ENCODE data around the gene RMC1. TPM values are rescaled to one million over a fixed set of nuclear protein-coding genes. Genes with fewer than 3 reads are reported as not detected.
"Not testable (repeated sequence)": the region's sequence is repeated elsewhere in the genome, so short reads cannot be mapped to it uniquely, and the experiment has no call there.

RMC1 gene
- total RNA-seq, 1 experiment from 2014 or later, result 38.4 TPM

GRCh38 chr18:23504720-23505119, 1.4 kb downstream of the RMC1 start (continued):
- TF ChIP-seq ZBTB33 (IDR thresholded peaks at IDR 0.05; ENCODE audit: extremely low read depth, insufficient replicate concordance, low read length) (no peak), CEBPB (IDR thresholded peaks at IDR 0.05; ENCODE audit: low read depth) (no peak), EZH2 (IDR thresholded peaks at IDR 0.05) (no peak)

- peaks cover 35% of the 10 kb centered on the region for H3K79me2 ChIP-seq (ENCODE audit: insufficient read depth, low read length)
- RAD21 ChIA-PET (ENCODE audit: low non-redundant PET in 1 of 2, low total read pairs in 2 of 2, uncharacterized antibody in 2 of 2, unreplicated experiment in 2 of 2), result no interaction called here
- TF ChIP-seq YY1 (IDR thresholded peaks at IDR 0.05; ENCODE audit: extremely low read depth, insufficient replicate concordance, low read depth, low read length) (no peak), CTCF (IDR thresholded peaks at IDR 0.05 in 2 of 3, conservative IDR thresholded peaks at IDR 0.05 in 1 of 3; ENCODE audit: borderline replicate concordance in 1 of 3, insufficient read depth in 1 of 3, low read depth in 2 of 3, low read length in 2 of 3) (no peak), REST (IDR thresholded peaks at IDR 0.05; ENCODE audit: low read depth) (no peak), CBX3 (IDR thresholded peaks at IDR 0.05; ENCODE audit: low read depth) (no peak), EGR1 (IDR thresholded peaks at IDR 0.05; ENCODE audit: low read depth) (no peak)
- H4K20me1 ChIP-seq (ENCODE audit: insufficient read depth), result no peaks in the 10 kb centered on the region
- no peaks in the 10 kb centered on the region for H3K27me3 ChIP-seq (ENCODE audit: insufficient read depth, low read length)
- no peak for DNase-seq (ENCODE audit: low read depth, low spot score)
- ATAC-seq, result no peak
- H3K36me3 ChIP-seq (ENCODE audit: control insufficient read depth in 1 of 2, insufficient read depth in 2 of 2, low read length in 2 of 2), result peaks cover 5 to 7% of the 10 kb centered on the region in 2 experiments; a peak in 3 of 4 replicates
- no peaks in the 10 kb centered on the region for H3K9me2 ChIP-seq (ENCODE audit: insufficient read depth)
- H3K27ac ChIP-seq (ENCODE audit: low read depth, low read length), result no peak overlapping the region
- CTCF ChIA-PET, result no interaction called here
- H3K4me3 ChIP-seq (replicated peaks in 1 of 2; ENCODE audit: low read depth in 1 of 2, low read length in 2 of 2), result no peak overlapping the region
- BruUV-seq (replicated peaks), result no TSS peak
- H3K4me1 ChIP-seq (ENCODE audit: control insufficient read depth in 1 of 2, insufficient read depth in 2 of 2, low read length in 2 of 2), result peaks cover 10 to 27% of the 10 kb centered on the region in 2 experiments; a peak in 3 of 4 replicates
- POLR2A ChIA-PET, result no interaction called here
- H2AFZ ChIP-seq (ENCODE audit: low read depth, low read length, poor library complexity, severe bottlenecking), result no peak overlapping the region
- intact Hi-C loops (cut with micrococcal nuclease), result loop anchor here (10.0 kb wide), 1 partner anchor 712 kb away; no protein-coding TSS in a partner anchor
- no peak overlapping the region for H3K9ac ChIP-seq (ENCODE audit: low read length)
- no peak overlapping the region for H3K4me2 ChIP-seq (ENCODE audit: low read length)
- H3K9me3 ChIP-seq (ENCODE audit: control insufficient read depth in 1 of 2, insufficient read depth in 1 of 2, low read depth in 1 of 2, low read length in 2 of 2), result no peaks in the 10 kb centered on the region
Measured at GRCh38 chr18:23506393-23506792, 3.1 kb downstream of the RMC1 start.

- ATAC-seq; BruUV-seq (replicated peaks); H3K27ac ChIP-seq (ENCODE audit: low read depth, low read length); H3K9me2 ChIP-seq (ENCODE audit: insufficient read depth); POLR2A ChIA-PET; intact Hi-C loops (cut with micrococcal nuclease); H3K27me3 ChIP-seq (ENCODE audit: insufficient read depth, low read length); H2AFZ ChIP-seq (ENCODE audit: low read depth, low read length, poor library complexity, severe bottlenecking); H3K4me1 ChIP-seq (ENCODE audit: control insufficient read depth in 1 of 2, insufficient read depth in 2 of 2, low read length in 2 of 2); H3K9me3 ChIP-seq (ENCODE audit: control insufficient read depth in 1 of 2, insufficient read depth in 1 of 2, low read depth in 1 of 2, low read length in 2 of 2); H3K9ac ChIP-seq (ENCODE audit: low read length); H3K36me3 ChIP-seq (ENCODE audit: control insufficient read depth in 1 of 2, insufficient read depth in 2 of 2, low read length in 2 of 2); H3K4me3 ChIP-seq (replicated peaks in 1 of 2; ENCODE audit: low read depth in 1 of 2, low read length in 2 of 2); DNase-seq (ENCODE audit: low read depth, low spot score); H3K4me2 ChIP-seq (ENCODE audit: low read length); RAD21 ChIA-PET (ENCODE audit: low non-redundant PET in 1 of 2, low total read pairs in 2 of 2, uncharacterized antibody in 2 of 2, unreplicated experiment in 2 of 2); H4K20me1 ChIP-seq (ENCODE audit: insufficient read depth): not testable (repeated sequence)
- H3K79me2 ChIP-seq (ENCODE audit: insufficient read depth, low read length), result peaks cover 17% of the 10 kb centered on the region
- CTCF ChIA-PET, result interaction anchor here (1.4 to 1.8 kb wide), 2 partner anchors 12 to 192 kb away, joined by 4 to 7 read pairs; no protein-coding TSS in a partner anchor
Measured at GRCh38 chr18:23510923-23511322, 7.6 kb downstream of the RMC1 start.

Data from HCT116 (cell line).